ENCODE data around the gene AP1M1.

The AP1M1 gene

GRCh38 chr19:16205205-16206045 lies 7.7 kb downstream of the AP1M1 start:
- TF ChIP-seq CTCF (IDR thresholded peaks at IDR 0.05; ENCODE audit: low read depth, low read length, poor library complexity, severe bottlenecking) (no peak), EZH2phosphoT487 (IDR thresholded peaks at IDR 0.05; ENCODE audit: borderline replicate concordance, low read length) (no peak)
- H4K20me1 ChIP-seq (ENCODE audit: control insufficient read depth, insufficient read depth, low read depth, low read length): no peaks in the 10 kb centered on the region
- peaks cover 70% of the 10 kb centered on the region for H3K36me3 ChIP-seq (ENCODE audit: control insufficient read depth, low read length)
- H3K9me2 ChIP-seq (replicated peaks; ENCODE audit: control insufficient read depth, low read length): no peaks in the 10 kb centered on the region
- no peaks in the 10 kb centered on the region for H3K27me3 ChIP-seq (ENCODE audit: control insufficient read depth, low read length)
- no peak overlapping the region for H3K4me3 ChIP-seq (ENCODE audit: low read length)
- no peak overlapping the region for H3K4me2 ChIP-seq (ENCODE audit: low read length)
- no peaks in the 10 kb centered on the region for H3K4me1 ChIP-seq (ENCODE audit: control insufficient read depth, low read length)
- H3K79me2 ChIP-seq (ENCODE audit: control insufficient read depth, low read length): peaks cover 20% of the 10 kb centered on the region
- no peaks in the 10 kb centered on the region for H3K9me3 ChIP-seq (ENCODE audit: control insufficient read depth, insufficient read depth, low read length)
- H3F3A ChIP-seq (ENCODE audit: control insufficient read depth, insufficient read depth): no peaks in the 10 kb centered on the region
- no peak overlapping the region for H3K27ac ChIP-seq (ENCODE audit: low read depth, low read length)

- peaks cover 72% of the 10 kb centered on the region for H3K36me3 ChIP-seq (ENCODE audit: control insufficient read depth, low read length)
- H3K4me1 ChIP-seq (ENCODE audit: control insufficient read depth, low read length): no peaks in the 10 kb centered on the region
- TF ChIP-seq CTCF (IDR thresholded peaks at IDR 0.05; ENCODE audit: low read depth, low read length, poor library complexity, severe bottlenecking): no peak
- TF ChIP-seq EZH2phosphoT487 (IDR thresholded peaks at IDR 0.05; ENCODE audit: borderline replicate concordance, low read length): no peak
- H3K4me3 ChIP-seq (ENCODE audit: low read length): no peak overlapping the region
- H3K79me2 ChIP-seq (ENCODE audit: control insufficient read depth, low read length): peaks cover 13% of the 10 kb centered on the region
- H3K4me2 ChIP-seq (ENCODE audit: low read length): no peak overlapping the region
- no peaks in the 10 kb centered on the region for H3K9me3 ChIP-seq (ENCODE audit: control insufficient read depth, insufficient read depth, low read length)
- H3K27me3 ChIP-seq (ENCODE audit: control insufficient read depth, low read length): no peaks in the 10 kb centered on the region
- H3F3A ChIP-seq (ENCODE audit: control insufficient read depth, insufficient read depth): no peaks in the 10 kb centered on the region
- no peak overlapping the region for H3K27ac ChIP-seq (ENCODE audit: low read depth, low read length)
- no peaks in the 10 kb centered on the region for H3K9me2 ChIP-seq (replicated peaks; ENCODE audit: control insufficient read depth, low read length)
- H4K20me1 ChIP-seq (ENCODE audit: control insufficient read depth, insufficient read depth, low read depth, low read length): no peaks in the 10 kb centered on the region
Observed at GRCh38 chr19:16206046-16206605, 8.4 kb downstream of the AP1M1 start.

- Histone ChIP-seq H3K79me2 (ENCODE audit: control insufficient read depth, low read length) (peaks cover 16% of the 10 kb centered on the region), H4K20me1 (ENCODE audit: control insufficient read depth, insufficient read depth, low read depth, low read length) (no peaks in the 10 kb centered on the region), H3K4me3 (ENCODE audit: low read length) (no peak overlapping the region), H3F3A (ENCODE audit: control insufficient read depth, insufficient read depth) (no peaks in the 10 kb centered on the region), H3K27me3 (ENCODE audit: control insufficient read depth, low read length) (no peaks in the 10 kb centered on the region), H3K4me1 (ENCODE audit: control insufficient read depth, low read length) (no peaks in the 10 kb centered on the region), H3K27ac (ENCODE audit: low read depth, low read length) (no peak overlapping the region), H3K36me3 (ENCODE audit: control insufficient read depth, low read length) (peaks cover 77% of the 10 kb centered on the region), H3K9me3 (ENCODE audit: control insufficient read depth, insufficient read depth, low read length) (no peaks in the 10 kb centered on the region), H3K4me2 (ENCODE audit: low read length) (no peak overlapping the region), H3K9me2 (replicated peaks; ENCODE audit: control insufficient read depth, low read length) (no peaks in the 10 kb centered on the region)
- TF ChIP-seq CTCF (IDR thresholded peaks at IDR 0.05; ENCODE audit: low read depth, low read length, poor library complexity, severe bottlenecking) (no peak), EZH2phosphoT487 (IDR thresholded peaks at IDR 0.05; ENCODE audit: borderline replicate concordance, low read length) (no peak)
Observed at GRCh38 chr19:16206637-16207036, 8.9 kb downstream of the AP1M1 start.
